GM18909 (cell line): ENCODE measurements around the gene TPRG1.

Experiments used
- ATAC-seq: cut with Tn5 transposase; IDR thresholded peaks from one replicate; pipeline ENCODE4 v1.9.1; 2021; ENCODE audit warnings: mild to moderate bottlenecking; ENCODE audit not compliant: unreplicated experiment, poor library complexity

The TPRG1 gene

GRCh38 chr3:189222927-189223636, 51.3 kb downstream of the TPRG1 start:
- ATAC-seq = no peak

DNA sequence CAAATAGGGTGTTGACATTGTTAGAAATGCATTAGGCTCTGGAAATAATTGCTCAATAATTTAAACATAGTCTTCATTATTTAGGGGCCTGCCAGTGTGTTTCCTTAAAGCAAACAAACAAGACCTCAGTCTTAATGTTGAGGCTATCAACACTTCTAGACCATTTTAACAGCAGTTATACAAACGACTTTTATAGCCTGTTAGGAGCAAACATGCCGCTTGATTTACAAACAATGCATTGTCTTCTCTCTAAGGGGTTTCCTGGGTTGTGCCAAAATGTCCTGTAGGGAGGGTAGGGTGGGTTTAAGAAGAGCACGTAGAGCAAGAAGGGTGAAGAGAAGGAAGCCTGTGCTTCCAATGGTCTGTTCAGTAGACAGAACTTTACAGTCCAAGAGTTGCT, 53.7 kb downstream of the TPRG1 start:
- ATAC-seq = no peak

- no peak for ATAC-seq
Measured at GRCh38 chr3:189227249-189227648, 55.5 kb downstream of the TPRG1 start.

DNA sequence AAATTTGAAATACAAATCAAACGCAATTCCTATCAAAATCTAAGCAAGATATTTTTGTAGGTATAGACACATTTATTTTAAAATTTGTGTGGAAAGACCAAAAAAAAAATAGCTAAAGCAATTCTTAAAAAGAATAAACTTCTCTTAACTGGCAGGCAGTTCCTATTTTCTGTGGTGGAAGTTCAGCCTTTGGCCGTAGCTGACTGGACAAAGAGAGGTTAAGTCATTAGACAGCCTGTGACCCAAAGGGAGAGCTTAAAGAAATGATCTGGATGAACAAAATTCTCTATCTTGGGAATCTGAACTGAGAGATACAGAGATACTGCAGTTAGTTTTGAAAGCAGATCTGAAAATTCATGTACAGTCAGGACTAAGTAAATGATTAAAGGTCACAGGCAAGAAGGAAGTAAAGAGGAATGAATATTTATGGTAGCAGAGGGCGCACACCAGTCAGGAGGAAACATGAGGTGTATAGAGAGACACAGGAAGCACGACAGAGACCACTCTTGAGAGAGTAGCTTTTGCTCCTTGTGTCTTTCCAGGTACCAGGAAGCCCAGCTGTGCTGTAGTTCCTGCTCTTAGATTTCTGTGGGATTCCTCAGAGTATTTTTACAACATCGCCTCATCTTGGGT, 57.5 kb downstream of the TPRG1 start:
- peak; percentile 82 for ATAC-seq

DNA sequence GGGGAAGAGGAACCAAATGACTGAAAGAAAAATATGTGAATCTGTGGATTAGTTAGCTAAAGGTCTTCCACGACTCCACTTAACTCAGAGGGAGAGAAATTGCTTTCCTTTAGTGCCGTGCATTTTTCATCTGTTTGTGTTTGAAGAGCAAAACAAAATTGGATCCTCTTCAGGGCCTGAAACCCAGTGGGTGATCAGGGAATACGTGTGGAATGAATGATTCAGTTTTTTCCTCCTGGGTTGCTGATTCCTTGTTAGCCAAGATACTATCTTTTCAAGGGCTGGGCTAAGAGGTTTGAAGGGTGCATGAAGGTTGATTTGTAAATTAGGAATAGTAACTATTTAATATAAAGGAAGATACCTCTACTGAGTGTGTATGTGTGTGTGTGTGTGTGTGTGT, 61.0 kb downstream of the TPRG1 start:
- ATAC-seq = no peak

DNA sequence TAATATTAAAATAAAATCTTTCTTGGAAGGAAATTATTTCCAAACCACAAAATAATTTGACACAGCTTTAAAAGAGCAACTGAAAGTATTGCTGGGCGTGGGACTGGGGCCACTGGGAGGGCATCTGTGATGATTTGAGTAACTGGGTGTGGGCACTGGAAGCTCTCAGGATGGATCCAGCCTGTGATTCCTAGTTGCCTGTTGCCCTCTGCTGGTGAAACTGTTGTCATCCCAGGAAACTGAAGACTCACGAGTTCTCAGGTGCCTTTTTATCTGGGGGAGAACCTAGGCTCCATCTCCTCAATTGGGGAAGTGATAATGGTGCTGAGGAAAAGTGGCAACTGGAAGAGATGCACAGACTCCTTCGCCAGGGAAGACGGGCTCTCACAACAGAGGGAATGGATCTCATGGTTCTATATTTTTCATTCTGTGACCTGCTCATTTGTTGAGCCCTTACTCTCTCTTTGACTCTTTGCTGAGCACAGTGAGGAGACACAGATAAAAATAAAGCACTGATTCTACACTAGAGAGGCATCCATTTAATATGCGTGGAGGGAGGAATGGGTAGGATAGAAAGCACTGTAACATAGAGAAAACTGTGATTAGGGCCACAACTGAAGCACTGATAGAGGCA, 61.6 kb downstream of the TPRG1 start:
- ATAC-seq = no peak

DNA sequence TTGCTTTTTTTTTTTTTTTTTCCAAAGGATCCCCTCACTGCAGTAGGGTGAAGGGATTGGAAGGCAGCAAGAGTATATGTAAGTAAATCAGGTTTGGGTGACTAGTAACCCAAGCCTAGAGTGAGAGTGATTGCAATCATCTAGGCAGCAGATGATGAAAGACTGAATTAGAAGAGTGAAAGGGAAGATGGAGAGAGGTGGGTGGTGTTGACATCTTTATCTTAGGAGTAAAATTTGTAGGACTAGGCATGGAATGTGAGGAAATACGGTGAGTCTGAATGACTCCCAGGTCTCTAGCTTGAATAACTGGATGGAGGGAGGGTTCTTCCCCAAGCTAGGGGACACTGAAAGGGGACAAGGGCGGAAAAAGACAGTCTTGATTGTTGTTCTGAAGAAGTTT, 63.4 kb downstream of the TPRG1 start:
- ATAC-seq = no peak

- ATAC-seq = peak; percentile 80
Measured at GRCh38 chr3:189236352-189236751, 64.6 kb downstream of the TPRG1 start.

DNA sequence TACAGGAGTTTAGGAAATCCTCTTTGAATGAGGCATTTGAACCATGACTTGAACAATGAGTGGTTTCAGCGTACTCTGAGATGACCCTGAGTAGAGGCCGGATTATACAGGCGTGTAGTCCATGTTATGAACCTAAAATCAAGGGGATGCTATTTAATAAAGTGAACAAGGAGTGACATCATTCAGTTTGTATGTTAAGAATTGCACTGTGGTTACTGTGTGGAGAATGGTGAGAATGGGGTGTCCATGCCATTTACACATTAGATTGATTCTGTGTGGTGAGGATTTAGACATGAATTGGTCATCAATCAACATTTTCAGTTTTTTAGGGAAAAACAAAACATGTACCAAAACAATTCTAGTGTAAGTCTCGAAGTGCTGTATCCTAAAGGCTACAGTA, 65.8 kb downstream of the TPRG1 start:
- no peak for ATAC-seq

DNA sequence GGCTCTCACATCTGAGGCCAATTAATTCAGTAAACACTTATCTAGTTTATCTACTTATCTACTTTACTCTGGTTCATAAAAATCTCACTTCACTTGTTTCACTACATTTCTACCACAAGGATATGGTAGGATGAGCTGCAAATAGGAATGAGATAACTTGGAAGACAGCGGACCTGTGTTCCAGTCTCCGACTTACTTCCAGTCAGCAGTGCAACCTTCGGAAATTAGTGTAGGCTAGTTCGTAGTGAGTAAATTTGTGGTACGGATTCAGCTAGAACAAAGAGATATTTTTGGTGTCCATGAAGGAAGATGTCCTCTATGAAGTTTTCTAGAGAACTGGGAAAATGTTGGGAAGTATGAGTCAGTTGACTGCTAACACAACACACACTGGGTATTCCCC, 66.3 kb downstream of the TPRG1 start:
- ATAC-seq = no peak

- ATAC-seq = no peak
Measured at GRCh38 chr3:189239616-189240015, 67.8 kb downstream of the TPRG1 start.

DNA sequence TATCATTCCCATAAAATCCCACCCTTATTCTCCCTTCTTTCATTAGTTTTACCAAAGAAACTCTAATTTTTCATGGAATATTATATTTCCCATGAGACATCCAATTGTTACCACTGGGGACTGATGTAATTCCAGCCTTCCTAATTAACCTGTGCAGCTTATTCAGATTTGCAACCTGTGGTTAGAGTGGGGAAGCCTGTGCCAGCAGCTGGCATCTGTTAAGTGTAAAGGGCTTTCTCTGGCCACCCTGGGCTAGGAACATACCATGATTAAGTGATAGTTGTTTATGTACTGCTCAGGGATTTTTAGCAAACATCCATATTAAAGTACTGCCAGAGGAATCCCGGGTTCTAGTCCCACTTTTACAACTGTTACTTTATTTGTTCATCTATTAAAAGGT, 78.2 kb downstream of the TPRG1 start:
- no peak for ATAC-seq

DNA sequence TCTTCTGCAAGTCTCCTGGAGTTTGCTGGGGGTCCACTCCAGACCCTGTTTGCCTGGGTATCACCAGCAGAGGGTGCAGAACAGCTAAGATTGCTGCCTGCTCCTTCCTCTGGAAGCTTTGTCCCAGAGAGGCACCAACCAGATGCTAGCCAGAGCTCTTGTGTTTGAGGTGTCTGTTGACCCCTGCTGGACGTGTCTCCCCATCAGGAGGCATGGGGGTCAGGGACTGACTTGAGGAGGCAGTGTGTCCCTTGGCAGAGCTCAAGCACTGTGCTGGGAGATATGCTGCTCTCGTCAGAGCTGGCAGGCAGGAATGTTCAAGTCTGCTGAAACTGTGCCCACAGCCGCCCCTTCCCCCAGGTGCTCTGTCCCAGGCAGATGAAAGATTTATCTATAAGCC, 86.5 kb downstream of the TPRG1 start:
- ATAC-seq = no peak

DNA sequence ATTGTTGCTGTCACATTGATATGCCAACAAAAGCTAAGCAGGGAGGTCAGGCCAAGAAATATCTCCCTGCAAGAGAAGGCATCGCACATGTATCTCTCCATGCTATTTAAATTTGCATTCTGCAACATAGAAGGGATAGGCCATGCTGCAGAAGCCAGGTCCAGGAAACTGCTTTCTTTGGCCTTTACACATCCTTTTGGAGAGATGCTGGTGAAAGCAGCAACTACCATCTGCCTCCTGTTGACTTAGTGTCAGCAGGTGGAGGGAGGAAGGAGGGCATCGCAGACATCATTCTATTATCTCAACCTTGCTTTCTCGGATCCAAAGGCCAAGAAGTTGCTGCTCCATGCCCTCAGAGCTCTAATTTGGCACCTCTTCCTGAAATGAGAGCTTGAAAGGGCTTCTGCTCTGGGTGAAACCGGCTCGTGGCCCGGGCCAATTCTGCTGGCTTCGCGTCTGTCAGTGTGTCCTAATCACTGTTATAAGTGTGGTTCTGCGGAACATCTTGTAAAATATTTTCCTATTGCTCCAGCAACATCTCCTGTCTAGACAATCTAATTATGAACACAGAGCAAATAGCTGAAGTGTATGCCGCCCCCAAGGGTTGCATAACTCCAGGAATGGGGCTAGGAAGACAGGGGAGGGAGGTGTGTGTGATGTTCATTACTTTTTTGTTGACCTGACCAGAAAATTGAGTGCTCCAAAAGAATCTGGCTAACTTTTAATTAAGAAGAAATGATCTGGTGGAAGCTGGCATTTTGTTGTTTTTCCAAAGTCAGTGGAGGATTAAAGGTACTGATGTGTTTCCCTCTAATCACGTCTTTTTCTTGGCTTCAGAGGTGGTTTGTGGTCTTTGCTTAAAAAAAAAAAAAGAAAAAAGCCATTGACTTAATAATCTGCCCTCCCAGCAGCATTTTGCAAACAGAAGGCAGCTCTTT, 89.1 kb downstream of the TPRG1 start:
- no peak for ATAC-seq

DNA sequence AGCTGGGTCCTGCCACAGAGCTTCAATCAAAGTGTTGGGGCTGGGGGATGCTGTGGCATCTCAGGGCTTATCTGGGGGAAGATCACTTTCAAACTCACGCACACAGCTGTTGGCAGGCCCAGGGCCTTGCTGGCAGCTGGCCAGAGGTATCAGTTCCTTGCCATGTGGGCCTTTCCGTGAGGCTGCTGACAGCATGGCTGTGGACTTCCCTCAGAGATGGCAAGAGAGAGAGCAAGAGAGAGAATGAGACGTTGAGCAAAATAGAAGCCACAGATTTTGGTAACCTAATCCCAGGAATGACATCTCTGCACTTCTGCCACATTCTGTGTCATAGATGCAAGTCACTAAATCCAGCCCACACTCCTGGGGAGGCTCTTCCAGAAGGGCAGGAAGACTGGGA, 91.0 kb downstream of the TPRG1 start:
- peak; percentile 65 for ATAC-seq

GRCh38 chr3:189267981-189268613, 96.3 kb downstream of the TPRG1 start:
- ATAC-seq = no peak

- ATAC-seq = no peak
Measured at GRCh38 chr3:189269365-189269764, 97.6 kb downstream of the TPRG1 start.

- ATAC-seq = peak; percentile 90
Measured at GRCh38 chr3:189270248-189270832, 98.6 kb downstream of the TPRG1 start.

GRCh38 chr3:189272500-189273119, 100.8 kb downstream of the TPRG1 start:
- no peak for ATAC-seq
